ENCODE results near the gene CD19.
A peak's percentile ranks its signal among the peaks of the same experiment; 100 is the strongest.

Gene CD19

GRCh38 chr16:28981517-28981916, 49.7 kb downstream of the CD19 start:
- Mint-ChIP-seq H3K9me3 (no peaks in the 10 kb centered on the region), H3K36me3 (peaks cover 25% of the 10 kb centered on the region), H3K27ac (no peak overlapping the region), H3K4me3 (no peak overlapping the region), H3K27me3 (no peaks in the 10 kb centered on the region), H3K4me1 (peaks cover 46% of the 10 kb centered on the region)

- no peak overlapping the region for H3K27ac Mint-ChIP-seq
- no peak overlapping the region for H3K4me3 Mint-ChIP-seq
- H3K9me3 Mint-ChIP-seq, result peaks cover 5% of the 10 kb centered on the region
- H3K36me3 Mint-ChIP-seq, result peaks cover 31% of the 10 kb centered on the region
- no peaks in the 10 kb centered on the region for H3K27me3 Mint-ChIP-seq
- H3K4me1 Mint-ChIP-seq, result peaks cover 44% of the 10 kb centered on the region
Measured at GRCh38 chr16:28982418-28982817, 50.6 kb downstream of the CD19 start.

DNA sequence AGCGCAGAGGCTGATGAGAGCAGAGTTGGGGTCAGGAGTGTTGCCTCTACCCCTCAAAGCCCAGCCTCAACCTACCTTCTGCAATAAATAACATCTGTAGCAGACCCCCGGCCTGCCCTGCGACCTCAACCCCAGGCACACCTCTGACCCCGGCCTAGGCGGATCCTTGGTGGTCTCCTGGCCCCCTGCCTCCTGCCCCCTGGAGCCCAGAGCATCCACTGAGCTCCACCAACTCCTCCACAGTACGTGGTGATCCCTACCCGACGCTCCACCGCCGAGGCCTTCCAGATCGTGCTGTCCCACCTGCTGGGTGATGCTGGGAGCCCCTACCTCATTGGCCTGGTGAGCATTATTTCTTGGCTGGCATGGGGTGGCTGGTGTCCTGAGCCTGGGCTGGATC, 51.2 kb downstream of the CD19 start:
- peaks cover 8% of the 10 kb centered on the region for H3K9me3 Mint-ChIP-seq
- peaks cover 44% of the 10 kb centered on the region for H3K4me1 Mint-ChIP-seq
- H3K27ac Mint-ChIP-seq, result no peak overlapping the region
- H3K27me3 Mint-ChIP-seq, result no peaks in the 10 kb centered on the region
- H3K36me3 Mint-ChIP-seq, result peaks cover 36% of the 10 kb centered on the region
- no peak overlapping the region for H3K4me3 Mint-ChIP-seq

GRCh38 chr16:28983644-28984043, 51.9 kb downstream of the CD19 start:
- peak overlapping the region; percentile 68 for H3K27ac Mint-ChIP-seq
- H3K36me3 Mint-ChIP-seq, result peaks cover 35% of the 10 kb centered on the region

DNA sequence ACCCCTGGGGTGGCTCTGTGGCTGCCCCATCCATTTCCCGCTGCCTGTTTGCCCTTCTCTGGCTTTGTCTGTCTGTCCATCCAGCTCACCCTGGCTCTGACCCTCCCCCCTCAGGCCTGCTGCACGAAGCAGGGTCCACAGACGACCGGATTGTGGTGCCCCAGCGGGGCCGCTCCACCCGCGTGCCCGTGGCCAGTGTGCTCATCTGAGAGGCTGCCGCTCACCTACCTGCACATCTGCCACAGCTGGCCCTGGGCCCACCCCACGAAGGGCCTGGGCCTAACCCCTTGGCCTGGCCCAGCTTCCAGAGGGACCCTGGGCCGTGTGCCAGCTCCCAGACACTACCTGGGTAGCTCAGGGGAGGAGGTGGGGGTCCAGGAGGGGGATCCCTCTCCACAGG, 52.3 kb downstream of the CD19 start:
- Mint-ChIP-seq H3K36me3 (peaks cover 37% of the 10 kb centered on the region), H3K4me3 (peak overlapping the region; percentile 83), H3K27me3 (no peaks in the 10 kb centered on the region), H3K9me3 (peaks cover 8% of the 10 kb centered on the region), H3K27ac (no peak overlapping the region), H3K4me1 (peaks cover 44% of the 10 kb centered on the region)

More at GRCh38 chr16:28983644-28984043, 51.9 kb downstream of the CD19 start:
- H3K9me3 Mint-ChIP-seq, result peaks cover 8% of the 10 kb centered on the region
- peak overlapping the region; percentile 83 for H3K4me3 Mint-ChIP-seq
- peaks cover 41% of the 10 kb centered on the region for H3K4me1 Mint-ChIP-seq
- no peaks in the 10 kb centered on the region for H3K27me3 Mint-ChIP-seq

GRCh38 chr16:28984619-28985135, 52.9 kb downstream of the CD19 start, which contains the start of gene LAT:
Gene LAT (plus strand): TSS chr16:28985052. CDS start chr16:28985418, 366 bp downstream.
- H3K36me3 Mint-ChIP-seq, result peaks cover 39% of the 10 kb centered on the region

DNA sequence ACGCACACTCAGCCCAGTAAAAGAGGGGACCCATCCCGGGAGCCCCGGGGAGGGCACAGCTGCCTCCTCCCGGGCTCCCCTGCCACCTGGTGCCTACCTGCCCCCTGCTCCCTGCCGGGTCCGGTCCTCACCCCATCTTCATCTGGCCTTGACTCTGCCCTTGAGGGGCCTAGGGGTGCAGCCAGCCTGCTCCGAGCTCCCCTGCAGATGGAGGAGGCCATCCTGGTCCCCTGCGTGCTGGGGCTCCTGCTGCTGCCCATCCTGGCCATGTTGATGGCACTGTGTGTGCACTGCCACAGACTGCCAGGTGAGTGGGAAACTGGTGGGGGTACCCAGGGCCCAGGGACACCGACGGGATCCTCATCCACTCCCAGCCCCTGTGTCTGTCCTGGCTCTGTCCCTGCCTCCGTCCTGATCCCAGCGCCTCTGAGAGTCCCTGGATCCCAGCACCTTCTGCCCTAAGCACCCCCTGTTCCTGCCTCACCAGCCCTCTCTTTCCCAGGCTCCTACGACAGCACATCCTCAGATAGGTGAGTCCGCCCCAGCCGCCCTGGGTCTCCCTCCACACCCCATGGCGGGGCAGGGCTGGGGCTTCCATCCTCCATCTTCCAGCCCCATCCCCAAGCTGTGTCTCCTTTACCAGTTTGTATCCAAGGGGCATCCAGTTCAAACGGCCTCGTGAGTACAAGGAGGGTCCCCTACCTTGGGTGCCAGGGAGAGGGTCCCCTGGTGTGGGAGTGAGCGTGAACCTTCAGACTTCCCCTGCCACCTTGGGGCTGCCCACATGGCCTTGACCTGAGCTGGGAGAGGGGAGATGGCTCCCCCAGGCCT, 53.7 kb downstream of the CD19 start:
- Mint-ChIP-seq H3K4me1 (peaks cover 58% of the 10 kb centered on the region), H3K27ac (peak overlapping the region; percentile 97), H3K9me3 (peaks cover 8% of the 10 kb centered on the region), H3K36me3 (peaks cover 44% of the 10 kb centered on the region), H3K27me3 (no peaks in the 10 kb centered on the region), H3K4me3 (peak overlapping the region; percentile 98)

More at GRCh38 chr16:28984619-28985135, 52.9 kb downstream of the CD19 start, which contains the start of gene LAT:
- Mint-ChIP-seq H3K4me3 (peak within 1 kb of the TSS; percentile 98), H3K9me3 (peaks cover 8% of the 10 kb centered on the region), H3K27me3 (no peaks in the 10 kb centered on the region), H3K27ac (peak within 1 kb of the TSS; percentile 97), H3K4me1 (peaks cover 50% of the 10 kb centered on the region)

DNA sequence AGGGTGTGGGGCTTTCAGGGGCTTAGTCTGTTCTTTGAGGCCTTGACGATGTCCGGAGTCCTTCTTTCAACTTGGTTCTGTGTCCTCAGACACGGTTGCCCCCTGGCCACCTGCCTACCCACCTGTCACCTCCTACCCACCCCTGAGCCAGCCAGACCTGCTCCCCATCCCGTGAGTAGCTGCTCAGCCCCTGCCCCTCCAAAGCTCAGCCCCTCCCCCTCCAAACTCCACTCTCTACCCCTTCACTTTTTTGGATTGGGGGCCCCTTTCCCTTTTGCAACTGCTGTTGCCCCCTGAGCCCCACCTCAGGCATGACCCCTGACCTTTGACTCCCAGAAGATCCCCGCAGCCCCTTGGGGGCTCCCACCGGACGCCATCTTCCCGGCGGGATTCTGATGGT, 54.3 kb downstream of the CD19 start:
- H3K27me3 Mint-ChIP-seq, result no peaks in the 10 kb centered on the region
- H3K9me3 Mint-ChIP-seq, result peaks cover 8% of the 10 kb centered on the region
- H3K36me3 Mint-ChIP-seq, result peaks cover 48% of the 10 kb centered on the region
- H3K4me3 Mint-ChIP-seq, result peak overlapping the region; percentile 98
- H3K27ac Mint-ChIP-seq, result peak overlapping the region; percentile 97
- H3K4me1 Mint-ChIP-seq, result peaks cover 64% of the 10 kb centered on the region

DNA sequence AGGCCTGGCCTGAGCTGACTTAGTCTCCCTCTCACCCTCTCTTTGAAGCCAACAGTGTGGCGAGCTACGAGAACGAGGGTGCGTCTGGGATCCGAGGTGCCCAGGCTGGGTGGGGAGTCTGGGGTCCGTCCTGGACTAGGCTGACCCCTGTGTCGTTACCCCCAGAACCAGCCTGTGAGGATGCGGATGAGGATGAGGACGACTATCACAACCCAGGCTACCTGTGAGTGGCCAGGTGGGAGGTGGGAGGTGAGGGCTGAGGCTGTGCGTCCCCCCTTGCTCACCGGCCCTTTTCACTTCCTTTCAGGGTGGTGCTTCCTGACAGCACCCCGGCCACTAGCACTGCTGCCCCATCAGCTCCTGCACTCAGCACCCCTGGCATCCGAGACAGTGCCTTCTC, 54.7 kb downstream of the CD19 start:
- H3K9me3 Mint-ChIP-seq, result peaks cover 8% of the 10 kb centered on the region
- H3K4me3 Mint-ChIP-seq, result peak overlapping the region; percentile 98
- H3K4me1 Mint-ChIP-seq, result peaks cover 66% of the 10 kb centered on the region
- H3K27me3 Mint-ChIP-seq, result no peaks in the 10 kb centered on the region
- peak overlapping the region; percentile 97 for H3K27ac Mint-ChIP-seq
- H3K36me3 Mint-ChIP-seq, result peaks cover 48% of the 10 kb centered on the region

GRCh38 chr16:28987170-28987853, 55.5 kb downstream of the CD19 start:
- peaks cover 43% of the 10 kb centered on the region for H3K36me3 Mint-ChIP-seq
- H3K27me3 Mint-ChIP-seq, result no peaks in the 10 kb centered on the region
- H3K4me3 Mint-ChIP-seq, result peak overlapping the region; percentile 98
- peaks cover 64% of the 10 kb centered on the region for H3K4me1 Mint-ChIP-seq
- H3K9me3 Mint-ChIP-seq, result peaks cover 8% of the 10 kb centered on the region
- peak overlapping the region; percentile 100 for H3K27ac Mint-ChIP-seq

All from activated naive CD4-positive, alpha-beta T cell treated with anti-CD3 and anti-CD28 coated beads, Interleukin-2, amount 50 U/mL, for 24 hours (primary cell).